GM04504 (cell line): ENCODE measurements around the gene SHC1.
"Not testable (repeated sequence)": the region's sequence is repeated elsewhere in the genome, so short reads cannot be mapped to it uniquely, and the experiment has no call there.

Source experiments
- DNase-seq: peaks from one replicate; pipeline ENCODE4 v3.0.0-alpha.2; 2012; ENCODE audit warnings: low read depth

SHC1 gene

GRCh38 chr1:154995301-154995983 is 24.9 kb upstream of the SHC1 start:
- DNase-seq: peak; percentile 67

DNA sequence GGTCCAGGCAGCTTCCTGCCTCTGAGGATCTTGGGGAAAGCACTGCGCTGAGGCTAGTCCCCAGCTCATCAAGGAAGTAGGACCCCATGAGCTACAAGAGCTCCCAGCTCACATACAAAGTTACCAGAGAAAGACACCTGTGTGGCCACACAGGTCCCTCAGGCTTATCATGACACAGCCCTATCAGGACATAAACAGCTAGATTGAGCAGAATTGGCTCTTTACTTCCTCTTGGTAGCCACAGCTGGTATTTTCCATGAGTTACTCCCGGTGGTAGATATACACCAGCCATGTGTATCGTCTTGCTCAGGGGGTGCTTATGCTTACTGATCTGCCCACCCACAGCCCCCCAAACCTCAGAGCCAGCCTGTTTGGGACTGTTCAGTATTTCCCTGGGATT is 24.0 kb upstream of the SHC1 start:
- no peak for DNase-seq

DNA sequence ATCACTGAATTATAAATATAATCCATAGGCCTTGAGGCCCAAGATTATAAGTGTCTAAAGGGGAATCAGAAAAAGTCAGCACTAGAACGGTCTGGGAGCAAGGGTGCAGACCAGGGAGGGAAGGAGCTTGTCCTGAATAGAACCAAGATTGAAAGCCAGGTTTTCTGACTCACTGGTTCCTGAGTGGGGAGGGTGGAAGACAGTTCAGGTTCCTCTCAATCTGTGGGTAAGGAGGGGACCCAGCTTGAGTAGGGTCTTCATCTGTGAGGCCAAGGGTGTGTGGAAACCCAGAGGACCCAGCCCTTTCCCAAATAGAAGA is 23.7 kb upstream of the SHC1 start:
- no peak for DNase-seq

GRCh38 chr1:154993572-154994268 is 23.2 kb upstream of the SHC1 start, which contains the start of gene LENEP:
Gene LENEP (plus strand): TSS chr1:154993586. CDS start chr1:154993608, 22 bp downstream.
- no peak for DNase-seq

- no peak for DNase-seq
These were observed 22.4 kb upstream of the SHC1 start for GRCh38 chr1:154992721-154993571.

DNA sequence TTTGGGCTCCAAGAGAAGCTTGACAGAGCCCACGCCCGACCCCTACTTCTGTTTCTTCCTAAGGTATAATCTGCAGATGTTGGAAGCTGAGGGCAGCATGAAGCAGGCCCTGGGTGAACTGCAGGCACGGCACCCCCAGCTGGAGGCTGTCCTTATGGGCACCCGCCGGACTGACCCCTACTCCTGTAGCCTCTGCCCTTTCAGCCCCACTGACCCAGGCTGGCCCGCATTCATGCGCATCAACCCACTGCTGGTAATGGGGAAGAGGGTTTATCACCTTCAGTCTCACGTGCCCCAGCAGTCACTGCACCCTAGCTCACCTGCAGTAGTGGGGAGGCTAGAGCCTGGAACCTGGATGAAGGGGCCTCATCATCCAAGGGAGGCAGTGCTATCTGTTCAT is 19.7 kb upstream of the SHC1 start:
- no peak for DNase-seq

GRCh38 chr1:154989195-154989860 is 18.8 kb upstream of the SHC1 start:
- DNase-seq: no peak

GRCh38 chr1:154988058-154988954 is 17.8 kb upstream of the SHC1 start:
- no peak for DNase-seq

- DNase-seq: no peak
These were observed 16.8 kb upstream of the SHC1 start for GRCh38 chr1:154987326-154987725.

DNA sequence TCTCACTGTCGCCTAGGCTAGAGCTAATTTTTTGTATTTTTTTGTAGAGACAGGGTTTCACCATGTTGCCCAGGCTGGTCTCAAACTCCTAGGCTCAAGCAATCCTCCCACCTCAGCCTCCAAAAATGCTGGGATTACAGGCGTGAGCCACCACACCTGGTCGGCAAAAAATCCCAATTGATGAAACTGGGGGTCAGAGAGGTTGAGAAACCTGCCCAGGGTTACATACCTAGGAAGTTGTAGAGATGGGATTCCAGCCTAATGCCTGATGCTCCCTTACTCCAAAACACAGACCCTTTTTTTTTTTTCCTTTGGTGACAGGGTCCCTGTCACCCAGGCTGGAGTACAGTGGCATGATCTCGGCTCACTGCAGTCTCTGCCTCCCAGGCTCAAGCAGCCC is 16.2 kb upstream of the SHC1 start:
- DNase-seq: not testable (repeated sequence)

DNA sequence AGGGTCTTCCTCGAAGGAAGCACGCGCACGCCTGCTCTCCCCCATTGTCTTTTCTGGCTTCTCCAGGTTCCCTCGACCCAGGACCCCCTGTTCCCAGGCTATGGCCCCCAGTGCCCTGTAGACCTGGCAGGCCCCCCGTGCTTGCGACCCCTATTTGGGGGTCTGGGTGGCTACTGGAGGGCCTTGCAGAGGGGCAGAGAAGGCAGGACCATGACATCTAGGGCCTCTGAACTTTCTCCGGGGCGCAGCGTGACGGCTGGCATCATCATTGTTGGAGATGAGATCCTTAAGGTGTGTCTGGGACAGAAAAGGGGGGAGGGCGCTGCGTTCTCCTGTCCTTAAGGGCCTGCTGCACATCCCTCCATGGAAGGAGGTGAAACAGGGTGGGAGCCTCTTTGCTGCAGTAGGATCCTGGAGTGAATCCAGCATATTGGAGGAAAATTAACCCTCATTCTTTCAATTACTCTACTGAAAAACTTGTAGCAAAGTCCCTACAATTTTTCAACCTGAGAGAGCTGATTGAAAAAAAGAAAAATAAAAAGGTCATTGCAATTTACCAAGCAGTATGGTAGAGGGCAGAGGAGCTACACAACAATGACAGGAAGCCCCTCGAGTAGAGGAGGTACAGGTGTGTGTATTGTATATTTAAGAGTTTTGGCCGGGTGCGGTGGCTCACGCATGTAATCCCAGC is 13.4 kb upstream of the SHC1 start:
- no peak for DNase-seq

GRCh38 chr1:154982897-154983648 is 12.5 kb upstream of the SHC1 start, which contains the start of gene FLAD1:
Gene FLAD1 (plus strand): TSS chr1:154983344. CDS start chr1:154983695, 351 bp downstream.
- DNase-seq: peak; percentile 100

GRCh38 chr1:154982341-154982740 is 11.8 kb upstream of the SHC1 start:
- DNase-seq: no peak

DNA sequence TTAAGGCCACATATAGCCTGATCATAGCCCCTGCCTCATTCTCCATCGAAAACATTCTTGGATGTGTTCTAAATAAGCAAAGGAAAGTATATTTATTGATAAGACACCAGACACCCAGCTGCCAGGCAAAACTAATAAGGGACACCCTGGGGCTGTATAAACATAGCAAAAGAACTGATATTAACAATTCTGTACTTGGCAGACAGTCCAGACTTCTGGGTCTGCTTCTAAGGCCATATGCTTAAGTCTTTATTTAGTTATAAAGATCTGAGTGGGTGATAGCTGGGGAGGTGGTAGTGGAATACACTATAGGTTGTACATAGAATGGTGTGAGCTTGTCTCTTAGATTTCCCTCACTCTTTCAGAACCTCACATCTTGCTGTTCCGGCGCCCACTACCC is 7.8 kb upstream of the SHC1 start:
- DNase-seq: no peak

GRCh38 chr1:154977762-154978161 is 7.2 kb upstream of the SHC1 start:
- DNase-seq: not testable (repeated sequence)

DNA sequence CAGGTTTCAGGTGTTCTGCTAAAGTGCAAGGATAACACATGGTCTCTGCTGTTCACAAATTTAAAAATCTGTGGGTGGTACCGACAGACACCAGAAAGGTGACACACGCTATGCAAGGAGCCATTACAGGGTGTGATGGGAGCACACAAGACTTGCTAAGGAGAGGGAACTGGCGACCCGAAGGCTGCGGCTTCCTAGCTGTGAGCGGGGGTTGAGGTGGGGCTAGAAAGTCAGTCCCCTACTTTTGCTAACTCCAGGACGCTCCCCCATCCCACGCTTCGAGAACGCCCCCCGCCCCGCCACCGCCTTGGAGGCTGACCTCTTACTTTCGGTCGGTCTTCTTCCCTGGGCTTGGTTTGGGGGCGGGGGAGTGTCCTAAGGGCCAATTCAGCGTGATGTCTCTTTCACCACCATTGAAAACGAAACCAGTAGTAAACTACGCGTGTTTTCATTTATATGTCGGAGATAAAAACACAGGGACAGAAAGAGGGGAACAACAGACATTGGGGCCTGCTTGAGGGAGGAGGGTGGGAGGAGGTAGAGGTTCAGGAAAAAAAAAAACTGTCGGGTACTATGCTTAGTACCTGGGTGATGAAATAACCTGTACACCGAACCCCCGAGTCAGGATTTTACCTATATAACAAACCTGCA is 5.0 kb upstream of the SHC1 start:
- DNase-seq: peak; percentile 34

- peak; percentile 90 for DNase-seq
These were observed 4.4 kb upstream of the SHC1 start for GRCh38 chr1:154974808-154975408.

- DNase-seq: peak; percentile 100
These were observed 3.7 kb upstream of the SHC1 start, which contains the start of gene CKS1B for GRCh38 chr1:154974102-154974807. Gene CKS1B (plus strand): TSS chr1:154974681. CDS start chr1:154974746, 65 bp downstream.
